ENCODE results near the gene GINS1.
"Not testable (repeated sequence)": the region's sequence is repeated elsewhere in the genome, so short reads cannot be mapped to it uniquely, and the experiment has no call there.

GINS1 gene

DNA sequence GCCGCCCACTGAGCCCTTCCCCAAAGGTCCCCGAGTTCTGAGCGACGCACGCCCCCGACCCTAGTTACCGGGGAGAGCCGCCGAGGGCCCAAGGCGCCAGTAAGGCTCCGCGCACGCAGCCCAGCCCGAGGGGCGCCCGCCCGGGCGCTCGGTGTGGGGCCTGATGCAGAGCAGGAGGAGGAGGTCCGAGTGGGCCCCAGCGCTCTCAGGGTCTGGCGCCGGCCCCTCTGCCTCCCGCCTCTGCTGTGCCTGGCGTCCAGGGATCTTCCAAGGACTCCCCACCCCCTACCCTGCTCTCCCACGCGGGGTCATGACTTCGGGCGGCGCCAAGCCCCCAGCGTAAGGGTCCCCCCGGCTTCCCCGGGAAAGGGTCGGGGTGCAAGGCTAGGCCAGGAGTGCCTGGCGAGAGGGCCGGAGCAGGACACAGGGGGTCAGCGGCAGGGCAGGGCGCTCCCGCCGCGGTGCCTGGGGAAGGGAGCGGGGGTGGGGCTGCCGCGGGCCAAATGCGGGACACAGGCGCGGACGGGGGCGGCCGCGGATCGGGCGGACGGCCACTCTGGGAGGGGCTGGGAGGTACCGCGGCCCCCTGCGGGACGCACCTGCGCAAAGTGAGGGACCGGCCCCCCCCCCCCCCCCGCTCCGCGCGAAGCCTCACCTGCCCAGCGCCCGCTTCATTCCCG lies 17.5 kb upstream of the GINS1 start:
- WGBS (ENCODE audit: insufficient coverage, insufficient read length), result no CpG with 5 or more reads among the region's 67 CpGs
- Histone ChIP-seq H3K4me3 (ENCODE audit: low read length) (peak overlapping the region; percentile 97), H3K9me3 (ENCODE audit: control insufficient read depth, insufficient read depth, low read length) (no peaks in the 10 kb centered on the region), H3K4me1 (ENCODE audit: control insufficient read depth, insufficient read depth, low read length) (no peaks in the 10 kb centered on the region), H3K27ac (ENCODE audit: low read length) (no peak overlapping the region), H3K36me3 (ENCODE audit: control insufficient read depth, insufficient read depth, low read length) (no peaks in the 10 kb centered on the region), H3K27me3 (ENCODE audit: control insufficient read depth, insufficient read depth, low read length) (no peaks in the 10 kb centered on the region)
- DNase-seq (ENCODE audit: low read depth, low spot score), result no peak

DNA sequence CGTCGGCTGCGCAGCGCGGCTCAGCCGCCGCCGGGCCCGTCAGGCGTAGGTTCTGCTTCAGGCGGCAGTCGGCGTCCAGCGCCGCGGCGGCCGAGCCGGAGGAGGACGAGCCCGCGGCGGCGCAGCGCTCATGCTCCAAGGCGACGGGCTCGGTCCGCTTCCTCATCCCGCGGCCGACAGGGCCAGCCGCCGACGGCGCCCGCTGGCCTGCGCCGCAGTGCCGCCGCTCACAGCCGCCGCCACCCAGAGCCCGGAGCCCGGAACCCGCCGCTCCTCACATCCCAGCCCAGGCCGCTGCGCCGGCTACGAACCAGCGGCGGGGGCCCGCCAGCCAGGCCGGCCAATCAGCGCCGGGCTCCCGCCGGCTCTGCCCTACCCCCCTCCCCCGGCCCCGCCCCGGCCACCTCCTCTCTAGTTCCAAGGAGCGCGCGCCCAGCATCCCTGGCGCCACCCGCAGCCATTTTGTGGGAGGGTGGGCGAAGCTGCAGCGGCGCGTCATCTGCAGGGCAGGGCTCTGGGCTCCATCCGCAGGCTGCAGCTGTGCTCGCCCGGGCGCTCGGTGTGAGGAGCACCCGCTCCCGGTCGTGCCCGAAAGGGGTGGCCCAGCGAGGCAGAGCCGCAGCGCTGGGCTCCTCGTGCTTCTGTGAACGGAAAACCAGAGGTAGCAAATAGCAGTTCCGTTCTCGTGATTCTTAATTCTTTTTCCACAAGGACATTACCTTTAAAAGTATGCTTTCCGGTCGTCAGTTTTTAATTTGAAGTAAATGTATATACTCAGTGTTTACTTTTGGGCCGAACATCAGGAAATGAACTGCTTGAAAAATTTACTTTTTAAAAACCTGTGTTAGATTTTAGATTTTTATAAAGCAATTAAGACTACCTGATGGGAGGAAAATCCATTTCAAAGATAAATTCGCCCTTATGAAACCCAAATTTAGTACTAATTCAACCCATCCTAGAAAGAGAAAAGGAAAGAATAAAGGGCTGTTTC lies 16.6 kb upstream of the GINS1 start, which contains the start of gene ABHD12:
Gene ABHD12 (minus strand): TSS at position 298 of the 991 bp plus-strand sequence. CDS start 132 bp downstream, at position 166.
- no peaks in the 10 kb centered on the region for H3K36me3 ChIP-seq (ENCODE audit: control insufficient read depth, insufficient read depth, low read length)
- H3K9me3 ChIP-seq (ENCODE audit: control insufficient read depth, insufficient read depth, low read length), result no peaks in the 10 kb centered on the region
- H3K27me3 ChIP-seq (ENCODE audit: control insufficient read depth, insufficient read depth, low read length), result no peaks in the 10 kb centered on the region
- DNase-seq (ENCODE audit: low read depth, low spot score), result peak; percentile 82
- WGBS (ENCODE audit: insufficient coverage, insufficient read length), result no CpG with 5 or more reads among the region's 91 CpGs
- H3K4me1 ChIP-seq (ENCODE audit: control insufficient read depth, insufficient read depth, low read length), result no peaks in the 10 kb centered on the region
- peak within 1 kb of the TSS; percentile 97 for H3K4me3 ChIP-seq (ENCODE audit: low read length)
- H3K27ac ChIP-seq (ENCODE audit: low read length), result no peak within 1 kb of the TSS

DNA sequence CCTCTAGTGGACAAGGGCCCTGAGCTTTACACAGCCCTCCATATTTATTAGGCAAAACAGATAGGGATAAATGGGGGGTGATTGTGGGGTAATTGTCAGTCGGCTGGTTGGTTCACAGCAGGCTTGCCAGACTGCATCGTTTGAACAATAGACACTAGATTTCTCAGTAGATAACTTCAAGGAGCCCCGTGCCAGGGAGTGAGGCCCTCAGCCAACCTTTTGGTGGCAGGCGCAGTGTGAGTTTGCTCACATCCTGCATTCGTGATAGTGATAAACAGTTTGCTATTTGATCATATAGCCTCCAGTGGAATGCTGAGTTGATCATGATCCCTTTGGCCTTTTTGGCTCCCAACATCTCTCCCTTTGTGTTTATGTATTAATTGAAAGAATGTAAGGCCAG lies 13.2 kb upstream of the GINS1 start:
- Histone ChIP-seq H3K36me3 (ENCODE audit: control insufficient read depth, insufficient read depth, low read length) (no peaks in the 10 kb centered on the region), H3K9me3 (ENCODE audit: control insufficient read depth, insufficient read depth, low read length) (no peaks in the 10 kb centered on the region), H3K4me3 (ENCODE audit: low read length) (no peak overlapping the region), H3K27me3 (ENCODE audit: control insufficient read depth, insufficient read depth, low read length) (no peaks in the 10 kb centered on the region), H3K4me1 (ENCODE audit: control insufficient read depth, insufficient read depth, low read length) (no peaks in the 10 kb centered on the region), H3K27ac (ENCODE audit: low read length) (no peak overlapping the region)
- no CpG with 5 or more reads among the region's 5 CpGs for WGBS (ENCODE audit: insufficient coverage, insufficient read length)
- no peak for DNase-seq (ENCODE audit: low read depth, low spot score)

DNA sequence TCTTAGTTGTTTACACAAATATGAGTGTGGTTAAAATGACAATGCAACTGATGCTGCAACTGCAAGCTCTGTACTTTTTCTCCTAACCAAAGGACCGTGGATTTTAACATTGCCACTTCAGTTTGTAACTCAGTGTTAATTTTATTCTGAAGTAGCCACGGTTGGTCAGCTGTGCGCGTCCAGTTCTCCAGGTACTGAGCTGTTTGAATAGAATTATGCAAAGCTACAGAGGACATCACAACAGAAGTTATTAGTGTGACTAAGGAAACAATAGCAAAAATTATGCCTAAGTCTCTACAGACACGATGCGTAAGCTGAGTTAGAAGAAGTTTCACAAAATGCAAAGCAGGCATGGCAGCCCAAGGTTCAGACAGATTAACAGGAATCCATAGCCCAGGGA lies 12.5 kb upstream of the GINS1 start:
- Histone ChIP-seq H3K9me3 (ENCODE audit: control insufficient read depth, insufficient read depth, low read length) (no peaks in the 10 kb centered on the region), H3K36me3 (ENCODE audit: control insufficient read depth, insufficient read depth, low read length) (no peaks in the 10 kb centered on the region), H3K4me3 (ENCODE audit: low read length) (no peak overlapping the region), H3K27me3 (ENCODE audit: control insufficient read depth, insufficient read depth, low read length) (no peaks in the 10 kb centered on the region), H3K27ac (ENCODE audit: low read length) (no peak overlapping the region), H3K4me1 (ENCODE audit: control insufficient read depth, insufficient read depth, low read length) (no peaks in the 10 kb centered on the region)
- no peak for DNase-seq (ENCODE audit: low read depth, low spot score)
- no CpG with 5 or more reads among the region's 6 CpGs for WGBS (ENCODE audit: insufficient coverage, insufficient read length)

DNA sequence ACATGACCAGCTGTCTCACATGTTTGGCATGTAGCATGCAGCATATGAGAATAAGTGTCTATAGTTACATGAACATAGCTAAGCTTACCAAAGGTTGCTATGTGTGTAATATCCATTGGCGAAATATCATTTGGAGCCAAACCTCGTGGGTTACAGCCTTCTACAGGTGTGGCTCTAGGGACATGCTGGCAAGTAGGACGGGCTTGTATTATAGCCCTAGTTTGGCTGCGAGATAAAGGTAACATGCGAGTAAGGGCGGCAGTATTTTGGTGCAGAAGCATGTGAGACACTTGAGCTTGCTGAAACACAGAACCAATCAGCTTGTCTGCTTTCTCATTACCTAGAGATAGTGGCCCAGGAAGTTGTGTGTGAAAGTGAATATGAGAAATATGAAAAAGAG lies 10.4 kb upstream of the GINS1 start:
- WGBS (ENCODE audit: insufficient coverage, insufficient read length), result no CpG with 5 or more reads among the region's 6 CpGs

DNA sequence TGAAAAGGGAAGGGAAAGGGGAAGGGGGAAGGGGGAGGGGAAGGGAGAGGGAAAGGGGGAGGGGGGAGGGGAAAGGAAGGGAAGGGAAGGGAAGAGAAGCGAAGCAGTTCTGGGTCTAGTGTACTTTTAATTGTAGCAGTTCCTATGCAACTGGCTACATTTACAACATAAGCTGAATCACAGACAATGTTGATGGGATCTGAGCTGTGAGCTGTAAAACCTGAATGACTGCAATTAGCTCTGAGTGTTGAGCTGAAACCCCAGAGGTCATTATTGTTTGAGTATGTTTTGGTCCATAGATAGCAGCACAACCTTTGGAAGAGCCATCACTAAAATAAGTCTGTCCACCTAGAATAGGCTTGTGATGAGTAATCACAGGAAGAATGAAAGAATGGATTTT lies 9.7 kb upstream of the GINS1 start:
- Histone ChIP-seq H3K4me1 (ENCODE audit: control insufficient read depth, insufficient read depth, low read length) (no peaks in the 10 kb centered on the region), H3K27ac (ENCODE audit: low read length) (no peak overlapping the region), H3K27me3 (ENCODE audit: control insufficient read depth, insufficient read depth, low read length) (no peaks in the 10 kb centered on the region), H3K4me3 (ENCODE audit: low read length) (no peak overlapping the region), H3K36me3 (ENCODE audit: control insufficient read depth, insufficient read depth, low read length) (no peaks in the 10 kb centered on the region), H3K9me3 (ENCODE audit: control insufficient read depth, insufficient read depth, low read length) (no peaks in the 10 kb centered on the region)
- WGBS (ENCODE audit: insufficient coverage, insufficient read length), result no CpG with 5 or more reads among the region's 1 CpG
- DNase-seq (ENCODE audit: low read depth, low spot score), result no peak

More for the DNA sequence above, 10.4 kb upstream of the GINS1 start:
- no peaks in the 10 kb centered on the region for H3K9me3 ChIP-seq (ENCODE audit: control insufficient read depth, insufficient read depth, low read length)
- no peaks in the 10 kb centered on the region for H3K27me3 ChIP-seq (ENCODE audit: control insufficient read depth, insufficient read depth, low read length)
- H3K4me1 ChIP-seq (ENCODE audit: control insufficient read depth, insufficient read depth, low read length), result no peaks in the 10 kb centered on the region
- H3K4me3 ChIP-seq (ENCODE audit: low read length), result no peak overlapping the region
- no peak overlapping the region for H3K27ac ChIP-seq (ENCODE audit: low read length)
- H3K36me3 ChIP-seq (ENCODE audit: control insufficient read depth, insufficient read depth, low read length), result no peaks in the 10 kb centered on the region
- DNase-seq (ENCODE audit: low read depth, low spot score), result no peak

DNA sequence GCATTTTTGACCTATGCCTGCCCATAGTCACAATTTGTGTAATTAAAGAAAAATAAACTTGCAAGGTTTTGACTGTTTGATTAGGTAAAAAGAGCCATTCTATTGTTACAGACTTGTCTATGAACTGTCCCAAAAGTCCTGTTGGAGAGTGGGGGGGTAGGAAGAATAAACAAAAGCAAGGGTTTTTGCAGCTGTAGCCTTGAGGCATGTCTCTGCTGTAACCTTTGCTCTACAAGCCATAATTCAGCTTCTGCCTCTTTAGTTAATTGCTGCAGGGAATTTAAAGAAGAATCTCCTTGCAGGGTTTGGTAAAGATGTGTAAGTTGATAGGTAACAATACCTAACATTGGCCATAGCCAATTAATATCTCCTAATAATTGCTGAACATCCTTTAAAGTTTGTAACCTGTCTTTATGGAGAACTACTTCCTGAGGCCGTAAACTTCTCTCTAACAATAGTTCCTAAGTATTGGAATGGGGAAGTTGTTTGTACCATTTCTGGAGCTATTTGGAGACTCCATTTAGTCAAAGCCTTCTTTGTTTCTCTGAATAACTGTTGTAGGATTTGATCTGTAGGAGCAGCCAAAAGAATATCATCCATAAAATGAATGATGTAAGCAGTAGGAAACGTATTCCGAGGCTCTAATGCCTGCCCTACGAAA lies 9.0 kb upstream of the GINS1 start:
- Histone ChIP-seq H3K9me3 (ENCODE audit: control insufficient read depth, insufficient read depth, low read length) (no peaks in the 10 kb centered on the region), H3K36me3 (ENCODE audit: control insufficient read depth, insufficient read depth, low read length) (no peaks in the 10 kb centered on the region), H3K27me3 (ENCODE audit: control insufficient read depth, insufficient read depth, low read length) (no peaks in the 10 kb centered on the region), H3K27ac (ENCODE audit: low read length) (no peak overlapping the region), H3K4me3 (ENCODE audit: low read length) (no peak overlapping the region), H3K4me1 (ENCODE audit: control insufficient read depth, insufficient read depth, low read length) (no peaks in the 10 kb centered on the region)
- no CpG with 5 or more reads among the region's 4 CpGs for WGBS (ENCODE audit: insufficient coverage, insufficient read length)
- no peak for DNase-seq (ENCODE audit: low read depth, low spot score)

DNA sequence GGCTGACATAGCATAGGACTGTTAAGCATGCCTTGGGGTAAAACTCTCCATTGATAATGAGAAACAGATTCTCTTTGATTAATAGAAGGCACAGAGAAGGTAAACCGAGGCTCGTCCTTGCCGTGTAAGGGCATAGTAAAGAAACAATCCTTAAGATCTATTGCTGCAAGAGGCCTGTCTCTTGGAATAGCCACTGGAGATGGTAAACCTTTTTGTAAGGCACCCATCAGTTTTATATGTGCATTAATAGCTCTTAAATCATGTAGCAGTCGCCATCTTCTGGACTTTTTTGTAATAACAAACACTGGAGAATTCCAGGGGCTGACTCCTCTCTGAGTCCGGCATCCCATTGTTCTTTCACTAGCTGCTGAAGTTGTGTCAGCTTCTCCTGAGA lies 8.4 kb upstream of the GINS1 start:
- Histone ChIP-seq H3K9me3 (ENCODE audit: control insufficient read depth, insufficient read depth, low read length) (no peaks in the 10 kb centered on the region), H3K27ac (ENCODE audit: low read length) (no peak overlapping the region), H3K27me3 (ENCODE audit: control insufficient read depth, insufficient read depth, low read length) (no peaks in the 10 kb centered on the region), H3K4me3 (ENCODE audit: low read length) (no peak overlapping the region), H3K4me1 (ENCODE audit: control insufficient read depth, insufficient read depth, low read length) (no peaks in the 10 kb centered on the region), H3K36me3 (ENCODE audit: control insufficient read depth, insufficient read depth, low read length) (no peaks in the 10 kb centered on the region)
- no CpG with 5 or more reads among the region's 5 CpGs for WGBS (ENCODE audit: insufficient coverage, insufficient read length)
- no peak for DNase-seq (ENCODE audit: low read depth, low spot score)

DNA sequence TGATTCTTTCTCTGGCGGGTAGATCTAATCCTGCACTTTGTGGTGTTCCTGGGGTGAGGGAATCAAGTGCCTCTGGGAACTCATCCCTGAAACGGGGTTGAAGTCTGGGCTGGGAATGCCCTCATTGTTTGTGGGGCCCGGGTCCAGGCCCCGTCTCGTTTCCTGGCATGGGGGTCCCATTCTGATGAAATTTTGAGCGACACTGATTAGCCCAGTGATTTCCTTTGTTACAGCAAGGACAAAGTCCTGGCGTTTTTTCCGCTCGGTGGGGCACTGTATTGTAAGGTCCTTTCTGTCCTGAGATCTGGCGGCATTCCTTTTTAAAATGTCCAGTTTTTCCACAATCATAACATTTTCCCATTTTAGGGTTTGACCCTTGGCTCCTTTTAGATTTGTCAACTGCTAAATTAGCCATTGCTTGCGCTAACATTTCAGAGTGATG lies 7.2 kb upstream of the GINS1 start:
- DNase-seq (ENCODE audit: low read depth, low spot score), result not testable (repeated sequence)

DNA sequence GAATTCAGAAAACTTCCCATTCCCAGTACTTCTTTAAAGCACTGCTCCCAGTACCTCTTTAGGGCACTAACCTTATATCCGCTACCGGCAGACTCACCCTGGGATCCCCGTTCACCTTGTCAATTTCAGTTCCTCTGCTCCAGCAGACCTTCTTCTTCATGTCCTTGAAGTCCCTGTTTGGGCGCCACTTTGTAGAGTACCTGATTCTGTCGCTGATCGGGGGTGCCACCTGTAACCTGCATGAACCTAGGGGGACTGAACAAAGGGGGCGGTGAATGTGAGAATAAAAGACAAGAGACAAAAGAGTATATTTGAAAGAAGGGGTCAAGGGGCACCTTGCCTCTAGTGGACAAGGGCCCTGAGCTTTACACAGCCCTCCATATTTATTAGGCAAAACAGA lies 4.9 kb upstream of the GINS1 start:
- Histone ChIP-seq H3K4me3 (ENCODE audit: low read length) (no peak overlapping the region), H3K4me1 (ENCODE audit: control insufficient read depth, insufficient read depth, low read length) (no peaks in the 10 kb centered on the region), H3K27me3 (ENCODE audit: control insufficient read depth, insufficient read depth, low read length) (no peaks in the 10 kb centered on the region), H3K27ac (ENCODE audit: low read length) (no peak overlapping the region), H3K36me3 (ENCODE audit: control insufficient read depth, insufficient read depth, low read length) (no peaks in the 10 kb centered on the region), H3K9me3 (ENCODE audit: control insufficient read depth, insufficient read depth, low read length) (no peaks in the 10 kb centered on the region)
- no CpG with 5 or more reads among the region's 7 CpGs for WGBS (ENCODE audit: insufficient coverage, insufficient read length)
- no peak for DNase-seq (ENCODE audit: low read depth, low spot score)

More for the DNA sequence above, 7.2 kb upstream of the GINS1 start:
- not testable (repeated sequence) for H3K27ac ChIP-seq (ENCODE audit: low read length); H3K36me3 ChIP-seq (ENCODE audit: control insufficient read depth, insufficient read depth, low read length); H3K27me3 ChIP-seq (ENCODE audit: control insufficient read depth, insufficient read depth, low read length); H3K9me3 ChIP-seq (ENCODE audit: control insufficient read depth, insufficient read depth, low read length); H3K4me1 ChIP-seq (ENCODE audit: control insufficient read depth, insufficient read depth, low read length); H3K4me3 ChIP-seq (ENCODE audit: low read length)
- no CpG with 5 or more reads among the region's 11 CpGs for WGBS (ENCODE audit: insufficient coverage, insufficient read length)

All from iPS DF 6.9 (cell line).